Upper lobe of left lung (tissue), 4 donors: ENCODE measurements around the gene GCHFR.

Experiments used
- CTCF ChIP-seq, 6 experiments: fragments of 450-650 bp in 4 of 6; fragments of 200-600 bp in 2 of 6; sonication (generic) in 2 of 6; IDR thresholded peaks; one replicate each; pipeline ENCODE4 v1.5.1; 2016 to 2019; ENCODE audit warnings: antibody characterized with exemption in 6 of 6
- POLR2A ChIP-seq, 4 donors: fragments of 450-650 bp; IDR thresholded peaks; one replicate each; pipeline ENCODE4 v1.5.1; 2016 to 2017; ENCODE audit warnings: antibody characterized with exemption in 4 of 4, mild to moderate bottlenecking in 2 of 4

DNA sequence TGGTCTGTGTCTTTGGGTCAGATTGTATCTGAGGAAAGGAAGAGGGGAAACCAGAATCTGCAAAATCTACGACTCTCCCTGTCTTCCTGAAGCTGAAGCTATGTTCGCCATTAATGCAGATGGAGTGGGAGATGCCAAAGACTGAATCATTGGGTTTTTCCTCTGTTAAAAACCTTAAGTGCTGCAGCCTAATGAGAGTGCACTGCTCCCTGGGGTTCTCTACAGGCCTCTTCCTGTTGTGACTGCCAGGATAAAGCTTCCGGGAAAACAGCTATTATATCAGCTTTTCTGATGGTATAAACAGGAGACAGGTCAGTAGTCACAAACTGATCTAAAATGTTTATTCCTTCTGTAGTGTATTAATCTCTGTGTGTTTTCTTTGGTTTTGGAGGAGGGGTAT, 32.8 kb upstream of the GCHFR start:
- TF ChIP-seq CTCF (IDR thresholded peaks at IDR 0.05) (no peak), POLR2A (IDR thresholded peaks at IDR 0.05) (no peak)
